Vagina (tissue), 2 donors: Measurements from ENCODE around the gene CXCR5.

ENCODE experiments used
- POLR2A ChIP-seq, 2 donors: fragments of 450-650 bp; IDR thresholded peaks; one replicate each; pipeline ENCODE4 v1.6.1; 2017; ENCODE audit warnings: antibody characterized with exemption in 2 of 2, mild to moderate bottlenecking in 2 of 2, moderate library complexity in 2 of 2
- POLR2AphosphoS5 ChIP-seq, 2 donors: sonication (generic); formaldehyde crosslinking; IDR thresholded peaks; one replicate each; pipeline ENCODE4 v1.9.0; 2017; ENCODE audit warnings: antibody characterized with exemption in 2 of 2, mild to moderate bottlenecking in 2 of 2, low read depth in 1 of 2; ENCODE audit not compliant: insufficient read depth in 1 of 2

DNA sequence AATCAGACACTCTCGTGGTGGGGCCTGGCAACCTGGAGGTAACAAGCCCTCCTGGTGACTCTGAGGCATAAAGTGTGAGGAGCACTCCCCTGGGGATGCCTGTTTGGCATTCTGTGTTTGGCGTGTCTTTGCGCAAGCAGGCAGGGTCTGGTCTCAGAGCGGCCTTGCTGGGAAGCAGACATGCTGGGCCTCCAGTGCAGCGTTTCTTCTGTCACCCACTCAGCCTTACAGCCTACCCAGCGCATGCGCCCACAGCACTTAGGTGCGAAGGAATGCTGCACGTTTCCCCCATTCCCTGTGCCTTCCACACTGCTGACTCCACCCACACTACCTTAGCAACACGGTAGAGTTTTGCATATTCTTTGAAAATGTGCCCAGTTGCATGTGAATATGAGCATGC is 7.4 kb upstream of the CXCR5 start:
- TF ChIP-seq POLR2A (IDR thresholded peaks at IDR 0.05) (no peak), POLR2AphosphoS5 (IDR thresholded peaks at IDR 0.05; ENCODE audit: insufficient read depth in 1 of 2, low read depth in 1 of 2) (no peak)
